ENCODE results near the gene NUDT17. TPM values are rescaled to one million over a fixed set of nuclear protein-coding genes. Genes with fewer than 3 reads are reported as not detected.

The NUDT17 gene
- polyA plus RNA-seq, 1 of the 3 experiments (the other 2 are of a cell fraction): 8.1 TPM

- no peak for TF ChIP-seq NRF1 (IDR thresholded peaks at IDR 0.05; ENCODE audit: low read depth, low read length)
- no peak for TF ChIP-seq FOXJ3 (CRISPR knock-in tag; IDR thresholded peaks at IDR 0.05)
- no peak for TF ChIP-seq EP300 (IDR thresholded peaks at IDR 0.05; ENCODE audit: borderline replicate concordance in 1 of 2, low read depth in 1 of 2, low read length in 1 of 2)
- no peak for TF ChIP-seq SMC3 (IDR thresholded peaks at IDR 0.05; ENCODE audit: low read depth, low read length)
- WGBS (ENCODE audit: low lambda C conversion rate): 100% methylated on average over 1 of the region's 1 CpG
- H3K4me2 ChIP-seq: no peak overlapping the region
- H3F3A ChIP-seq (replicated peaks; ENCODE audit: insufficient read depth): peaks cover 20% of the 10 kb centered on the region
- H3K79me2 ChIP-seq (ENCODE audit: insufficient read depth): no peaks in the 10 kb centered on the region
- H3K4me3 ChIP-seq (ENCODE audit: low read depth in 2 of 2, low read length in 1 of 2): no peak overlapping the region
- no peaks in the 10 kb centered on the region for H3K36me3 ChIP-seq (replicated peaks in 1 of 2; ENCODE audit: control insufficient read depth in 1 of 2, insufficient read depth in 2 of 2, low read length in 1 of 2)
- POLR2A ChIA-PET: no interaction called here
- H3K9me2 ChIP-seq: no peaks in the 10 kb centered on the region
- H3K9me3 ChIP-seq: no peaks in the 10 kb centered on the region
- CTCF ChIA-PET: interaction anchor here (0.6 to 11.0 kb wide), 9 partner anchors 17 to 126 kb away, joined by 3 to 281 read pairs (median 3); partner anchors contain the start of genes HJV, ITGA10, NUDT17 and PEX11B
- H3K9ac ChIP-seq: no peak overlapping the region
- H3K27me3 ChIP-seq (ENCODE audit: insufficient read depth): no peaks in the 10 kb centered on the region
- H3K4me1 ChIP-seq (ENCODE audit: control insufficient read depth in 1 of 2, insufficient read depth in 2 of 2, low read depth in 1 of 2, low read length in 1 of 2): peaks cover 21 to 28% of the 10 kb centered on the region in 2 experiments
- no peaks in the 10 kb centered on the region for H4K20me1 ChIP-seq (ENCODE audit: insufficient read depth)
- H3K27ac ChIP-seq (ENCODE audit: low read depth in 2 of 2, low read length in 1 of 2): no peak overlapping the region
- no peak overlapping the region for H2AFZ ChIP-seq (ENCODE audit: low read depth)
- no peak for DNase-seq
Measured at GRCh38 chr1:145895471-145895870, 50.0 kb downstream of the NUDT17 start.

- H3K27me3 ChIP-seq (ENCODE audit: insufficient read depth): no peaks in the 10 kb centered on the region
- H3K27ac ChIP-seq (ENCODE audit: low read depth in 2 of 2, low read length in 1 of 2): no peak overlapping the region
- no peaks in the 10 kb centered on the region for H3K9me2 ChIP-seq
- H4K20me1 ChIP-seq (ENCODE audit: insufficient read depth): no peaks in the 10 kb centered on the region
- ChIA-PET CTCF (interaction anchor here (11.0 kb wide), 1 partner anchor 14 kb away, joined by 281 read pairs; the partner anchor contains the start of genes ITGA10 and PEX11B), POLR2A (no interaction called here)
- peaks cover 3 to 8% of the 10 kb centered on the region in 2 experiments; a peak in 3 of 4 replicates for H3K4me1 ChIP-seq (ENCODE audit: control insufficient read depth in 1 of 2, insufficient read depth in 2 of 2, low read depth in 1 of 2, low read length in 1 of 2)
- TF ChIP-seq EP300 (IDR thresholded peaks at IDR 0.05; ENCODE audit: borderline replicate concordance in 1 of 2, low read depth in 1 of 2, low read length in 1 of 2) (no peak), USF1 (IDR thresholded peaks at IDR 0.05; ENCODE audit: borderline replicate concordance, low read depth) (no peak), FOXJ3 (CRISPR knock-in tag; IDR thresholded peaks at IDR 0.05) (no peak), CTCF (IDR thresholded peaks at IDR 0.05) (no peak), TCF12 (IDR thresholded peaks at IDR 0.05) (no peak), ELF1 (IDR thresholded peaks at IDR 0.05) (no peak), FOSL2 (IDR thresholded peaks at IDR 0.05; ENCODE audit: borderline replicate concordance, low read depth) (no peak)
- peaks cover 4% of the 10 kb centered on the region for H3F3A ChIP-seq (replicated peaks; ENCODE audit: insufficient read depth)
- WGBS (ENCODE audit: low lambda C conversion rate): 91% methylated on average over 1 of the region's 1 CpG
- H3K9ac ChIP-seq: no peak overlapping the region
- DNase-seq: no peak
- H3K79me2 ChIP-seq (ENCODE audit: insufficient read depth): no peaks in the 10 kb centered on the region
- no peak overlapping the region for H3K4me3 ChIP-seq (ENCODE audit: low read depth in 2 of 2, low read length in 1 of 2)
- H3K9me3 ChIP-seq: no peaks in the 10 kb centered on the region
- H3K4me2 ChIP-seq: no peak overlapping the region
- no peaks in the 10 kb centered on the region for H3K36me3 ChIP-seq (replicated peaks in 1 of 2; ENCODE audit: control insufficient read depth in 1 of 2, insufficient read depth in 2 of 2, low read length in 1 of 2)
- no peak overlapping the region for H2AFZ ChIP-seq (ENCODE audit: low read depth)
Measured at GRCh38 chr1:145897969-145898368, 52.5 kb downstream of the NUDT17 start.

Small RNAs within 50 kb of the gene (small RNA-seq; reads per million reads assigned to genes)
- 0 reads per million in 7 experiments for gene MIR6736

Other genes with a start within 250 kb of the NUDT17 start
- 10.5 and 15.2 TPM in 2 replicates for gene GPR89A, start 237.6 kb upstream of the NUDT17 start, polyA plus RNA-seq (2012; rRNA removed)
- 0.16 and 0.24 TPM in 2 replicates for gene PDZK1, start 138.3 kb upstream of the NUDT17 start, polyA plus RNA-seq (2012; rRNA removed)
- gene CD160, start 126.1 kb upstream of the NUDT17 start, polyA plus RNA-seq (2012; rRNA removed): not detected in 2 replicates
- 4.8 and 6.1 TPM in 2 replicates for gene RNF115, start 21.5 kb upstream of the NUDT17 start, polyA plus RNA-seq (2012; rRNA removed)
- gene POLR3C, start 21.4 kb upstream of the NUDT17 start, polyA plus RNA-seq (2012; rRNA removed): 34.1 and 40.9 TPM in 2 replicates
- 35.5 and 39.1 TPM in 2 replicates for gene PIAS3, start 13.5 kb downstream of the NUDT17 start, polyA plus RNA-seq (2012; rRNA removed)
- 0.05 and 0.08 TPM in 2 replicates for gene ANKRD35, start 40.2 kb downstream of the NUDT17 start, polyA plus RNA-seq (2012; rRNA removed)
- gene ITGA10, start 64.4 kb downstream of the NUDT17 start, polyA plus RNA-seq (2012; rRNA removed): 2.1 and 2.6 TPM in 2 replicates
- 26.1 and 34.5 TPM in 2 replicates for gene PEX11B, start 73.1 kb downstream of the NUDT17 start, polyA plus RNA-seq (2012; rRNA removed)
- gene RBM8A, start 81.9 kb downstream of the NUDT17 start, polyA plus RNA-seq (2012; rRNA removed): 236 TPM in 2 replicates
- 39.1 and 39.4 TPM in 2 replicates for gene LIX1L, start 112.4 kb downstream of the NUDT17 start, polyA plus RNA-seq (2012; rRNA removed)
- gene ANKRD34A, start 118.9 kb downstream of the NUDT17 start, polyA plus RNA-seq (2012; rRNA removed): 2.6 and 3.6 TPM in 2 replicates
- 15.8 and 17.3 TPM in 2 replicates for gene POLR3GL, start 119.1 kb downstream of the NUDT17 start, polyA plus RNA-seq (2012; rRNA removed)
- gene TXNIP, start 150.9 kb downstream of the NUDT17 start, polyA plus RNA-seq (2012; rRNA removed): 44.6 and 77.3 TPM in 2 replicates
- 0.05 TPM in 1 of 2 replicates, not detected in the other for gene HJV, start 176.1 kb downstream of the NUDT17 start, polyA plus RNA-seq (2012; rRNA removed)